ENCODE data around the gene ABCB11.

GRCh38 chr2:169013628-169014026 lies 17.5 kb downstream of the ABCB11 start:
- no peak for TF ChIP-seq CTCF (IDR thresholded peaks at IDR 0.05; ENCODE audit: insufficient read depth, low read length)
- TF ChIP-seq REST (IDR thresholded peaks at IDR 0.05; ENCODE audit: insufficient replicate concordance, low read depth) = no peak
